Measurements from ENCODE around the gene ADARB1.

GRCh38 chr21:45163413-45164123, 89.2 kb downstream of the ADARB1 start:
- TF ChIP-seq CTCF (IDR thresholded peaks at IDR 0.05; ENCODE audit: control extremely low read depth in 1 of 3, insufficient read depth in 1 of 3, low read depth in 1 of 3, low read length in 3 of 3) (no peak), CHD2 (IDR thresholded peaks at IDR 0.05; ENCODE audit: low read length) (no peak), SP1 (IDR thresholded peaks at IDR 0.05; ENCODE audit: low read depth, low read length) (no peak), JUND (IDR thresholded peaks at IDR 0.05; ENCODE audit: low read length) (no peak), EP300 (IDR thresholded peaks at IDR 0.05; ENCODE audit: borderline replicate concordance in 1 of 2, low read depth in 2 of 2, low read length in 2 of 2) (no peak), SRF (IDR thresholded peaks at IDR 0.05; ENCODE audit: low read depth, low read length) (no peak), EZH2 (IDR thresholded peaks at IDR 0.05; ENCODE audit: low read depth, low read length, severe bottlenecking) (no peak), RAD21 (IDR thresholded peaks at IDR 0.05 in 1 of 2, conservative IDR thresholded peaks at IDR 0.05 in 1 of 2; ENCODE audit: low read depth in 2 of 2, low read length in 2 of 2) (no peak), BCL11A (IDR thresholded peaks at IDR 0.05; ENCODE audit: low read depth in 2 of 2, low read length in 2 of 2) (no peak), MAX (IDR thresholded peaks at IDR 0.05) (no peak), POLR2AphosphoS5 (IDR thresholded peaks at IDR 0.05; ENCODE audit: low read depth, low read length) (no peak)

All from H1 (cell line).